ENCODE data around the gene URAD.
"Not testable (repeated sequence)": the region's sequence is repeated elsewhere in the genome, so short reads cannot be mapped to it uniquely, and the experiment has no call there.

Gene URAD

GRCh38 chr13:27970382-27971235 is 17.9 kb downstream of the URAD start:
- no peak for DNase-seq (ENCODE audit: low read depth in 2 of 3, low spot score in 2 of 3)

- DNase-seq (ENCODE audit: low read depth in 2 of 3, low spot score in 2 of 3): no peak
Observed at GRCh38 chr13:27969866-27970229, 18.6 kb downstream of the URAD start.

GRCh38 chr13:27969082-27969865 is 19.2 kb downstream of the URAD start, which contains the start of gene CDX2:
TSS of gene CDX2 (minus strand) at chr13:27969315. CDS start at chr13:27969006, 309 bp downstream.
- DNase-seq (ENCODE audit: low read depth in 2 of 3, low spot score in 2 of 3): no peak

- no peak for DNase-seq (ENCODE audit: low read depth in 2 of 3, low spot score in 2 of 3)
Observed at GRCh38 chr13:27968316-27969081, 20.0 kb downstream of the URAD start.

- DNase-seq (ENCODE audit: low read depth in 2 of 3, low spot score in 2 of 3): no peak
Observed at GRCh38 chr13:27967736-27968315, 20.7 kb downstream of the URAD start.

- no peak for DNase-seq (ENCODE audit: low read depth in 2 of 3, low spot score in 2 of 3)
Observed at GRCh38 chr13:27967203-27967735, 21.2 kb downstream of the URAD start.

GRCh38 chr13:27966641-27967202 is 21.8 kb downstream of the URAD start:
- no peak for DNase-seq (ENCODE audit: low read depth in 2 of 3, low spot score in 2 of 3)

- DNase-seq (ENCODE audit: low read depth in 2 of 3, low spot score in 2 of 3): no peak
Observed at GRCh38 chr13:27965740-27966640, 22.5 kb downstream of the URAD start.

GRCh38 chr13:27965343-27965739 is 23.2 kb downstream of the URAD start:
- no peak for DNase-seq (ENCODE audit: low read depth in 2 of 3, low spot score in 2 of 3)

- DNase-seq (ENCODE audit: low read depth in 2 of 3, low spot score in 2 of 3): no peak
Observed at GRCh38 chr13:27964741-27965323, 23.7 kb downstream of the URAD start.

- not testable (repeated sequence) for DNase-seq (ENCODE audit: low read depth in 2 of 3, low spot score in 2 of 3)
Observed at GRCh38 chr13:27964206-27964605, 24.3 kb downstream of the URAD start.

- DNase-seq (ENCODE audit: low read depth in 2 of 3, low spot score in 2 of 3): no peak
Observed at GRCh38 chr13:27963491-27963890, 25.0 kb downstream of the URAD start.

- no peak for DNase-seq (ENCODE audit: low read depth in 2 of 3, low spot score in 2 of 3)
Observed at GRCh38 chr13:27962982-27963381, 25.5 kb downstream of the URAD start.

GRCh38 chr13:27962128-27962841 is 26.2 kb downstream of the URAD start:
- no peak for DNase-seq (ENCODE audit: low read depth in 2 of 3, low spot score in 2 of 3)

GRCh38 chr13:27961227-27962085 is 27.0 kb downstream of the URAD start:
- no peak for DNase-seq (ENCODE audit: low read depth in 2 of 3, low spot score in 2 of 3)

- DNase-seq (ENCODE audit: low read depth in 2 of 3, low spot score in 2 of 3): no peak
Observed at GRCh38 chr13:27960362-27961226, 27.9 kb downstream of the URAD start.

- no peak for DNase-seq (ENCODE audit: low read depth in 2 of 3, low spot score in 2 of 3)
Observed at GRCh38 chr13:27959976-27960361, 28.5 kb downstream of the URAD start.
